GM12865 (cell line): ENCODE results near the gene ELOA.

Experiments used
- DNase-seq: peaks from one replicate; pipeline ENCODE4 v3.0.0; 2010; ENCODE audit warnings: low read depth
- H3K4me3 ChIP-seq: 2 replicates; pipeline ENCODE4 v1.5.1; 2011; ENCODE audit warnings: mild to moderate bottlenecking, low read depth, low read length, control low read depth
- TF ChIP-seq, protein P1 (sequence below): IDR thresholded peaks from 2 replicates; pipeline ENCODE4 v1.5.1; 2011; ENCODE audit warnings: low read length, control low read depth, low read depth, inconsistent platforms; ENCODE audit not compliant: insufficient read depth; ENCODE audit errors: missing control alignments

ELOA gene

DNA sequence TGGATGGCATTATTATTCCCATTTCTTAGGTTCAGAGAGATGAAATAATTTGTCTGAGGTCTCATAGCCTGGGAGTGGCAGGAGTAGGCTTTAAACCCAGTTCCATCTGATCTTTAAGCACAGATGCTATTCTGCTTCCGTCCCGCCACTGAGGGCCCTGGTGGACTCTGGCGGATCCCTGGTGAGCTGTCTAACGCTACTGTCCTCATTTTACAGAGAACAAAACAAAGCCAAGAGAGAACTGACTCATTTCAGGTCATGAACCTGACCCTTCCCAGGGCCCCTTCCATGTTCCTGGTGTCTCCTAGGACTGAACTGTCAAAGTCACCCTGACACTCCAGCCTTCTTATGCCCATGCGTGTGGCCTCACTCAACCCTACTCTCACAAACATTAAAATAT is 60.4 kb downstream of the ELOA start:
- TF ChIP-seq, protein P1, sequence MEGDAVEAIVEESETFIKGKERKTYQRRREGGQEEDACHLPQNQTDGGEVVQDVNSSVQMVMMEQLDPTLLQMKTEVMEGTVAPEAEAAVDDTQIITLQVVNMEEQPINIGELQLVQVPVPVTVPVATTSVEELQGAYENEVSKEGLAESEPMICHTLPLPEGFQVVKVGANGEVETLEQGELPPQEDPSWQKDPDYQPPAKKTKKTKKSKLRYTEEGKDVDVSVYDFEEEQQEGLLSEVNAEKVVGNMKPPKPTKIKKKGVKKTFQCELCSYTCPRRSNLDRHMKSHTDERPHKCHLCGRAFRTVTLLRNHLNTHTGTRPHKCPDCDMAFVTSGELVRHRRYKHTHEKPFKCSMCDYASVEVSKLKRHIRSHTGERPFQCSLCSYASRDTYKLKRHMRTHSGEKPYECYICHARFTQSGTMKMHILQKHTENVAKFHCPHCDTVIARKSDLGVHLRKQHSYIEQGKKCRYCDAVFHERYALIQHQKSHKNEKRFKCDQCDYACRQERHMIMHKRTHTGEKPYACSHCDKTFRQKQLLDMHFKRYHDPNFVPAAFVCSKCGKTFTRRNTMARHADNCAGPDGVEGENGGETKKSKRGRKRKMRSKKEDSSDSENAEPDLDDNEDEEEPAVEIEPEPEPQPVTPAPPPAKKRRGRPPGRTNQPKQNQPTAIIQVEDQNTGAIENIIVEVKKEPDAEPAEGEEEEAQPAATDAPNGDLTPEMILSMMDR: no peak

DNA sequence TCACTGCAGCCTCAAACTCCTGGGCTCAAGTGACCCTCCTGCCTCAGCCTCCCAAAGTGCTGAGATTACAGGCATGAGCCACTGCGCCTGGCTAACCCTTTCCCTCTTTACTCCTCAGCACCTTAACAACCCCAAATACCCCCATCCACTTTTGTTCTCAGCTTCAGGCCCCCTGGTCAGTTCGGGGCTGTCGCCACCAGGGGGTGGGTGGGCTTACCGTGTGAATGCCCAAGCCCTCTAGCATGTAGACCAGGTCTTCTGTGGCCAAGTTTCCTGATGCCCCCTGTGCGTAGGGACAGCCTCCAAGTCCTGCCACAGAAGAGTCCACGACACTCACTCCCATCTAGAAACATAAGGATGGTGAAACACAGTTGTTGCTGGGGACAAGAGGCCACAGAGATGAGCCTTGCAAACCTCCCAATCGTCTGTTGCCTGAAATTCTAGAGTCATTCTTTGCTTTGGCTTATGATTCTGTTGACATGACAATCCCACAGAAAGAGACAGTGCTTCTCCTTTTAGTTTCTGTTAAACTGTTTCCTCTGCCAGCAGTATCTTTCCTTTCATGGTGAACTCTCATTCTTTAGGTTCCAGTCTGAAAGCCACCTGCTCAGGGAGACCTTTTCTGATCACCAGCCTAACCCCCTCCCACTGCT is 61.0 kb downstream of the ELOA start:
- H3K4me3 ChIP-seq: no peak overlapping the region
- DNase-seq: no peak
- TF ChIP-seq, protein P1: peak; percentile 34

More for the DNA sequence above, 60.4 kb downstream of the ELOA start:
- DNase-seq: no peak
- no peak overlapping the region for H3K4me3 ChIP-seq

DNA sequence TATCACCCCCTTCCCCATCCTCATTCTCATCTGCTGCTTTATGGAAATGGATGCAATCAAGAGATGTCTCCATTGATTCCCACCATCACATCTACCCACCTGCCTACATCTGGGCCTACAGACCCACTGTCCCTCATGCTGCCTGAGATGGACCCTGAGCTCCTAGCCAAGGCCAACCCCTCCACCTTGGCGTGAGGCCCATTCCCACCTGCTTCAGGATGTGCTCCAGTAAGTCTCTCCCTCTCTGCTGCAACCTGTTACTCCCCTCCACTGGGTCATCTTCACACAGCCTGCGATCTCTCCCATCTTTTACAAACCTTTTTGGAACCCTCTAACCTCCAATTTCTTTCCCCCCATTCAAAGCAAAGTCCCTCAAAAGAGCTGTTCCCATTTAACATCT is 61.8 kb downstream of the ELOA start:
- H3K4me3 ChIP-seq: no peak overlapping the region
- TF ChIP-seq, protein P1: no peak
- DNase-seq: no peak

DNA sequence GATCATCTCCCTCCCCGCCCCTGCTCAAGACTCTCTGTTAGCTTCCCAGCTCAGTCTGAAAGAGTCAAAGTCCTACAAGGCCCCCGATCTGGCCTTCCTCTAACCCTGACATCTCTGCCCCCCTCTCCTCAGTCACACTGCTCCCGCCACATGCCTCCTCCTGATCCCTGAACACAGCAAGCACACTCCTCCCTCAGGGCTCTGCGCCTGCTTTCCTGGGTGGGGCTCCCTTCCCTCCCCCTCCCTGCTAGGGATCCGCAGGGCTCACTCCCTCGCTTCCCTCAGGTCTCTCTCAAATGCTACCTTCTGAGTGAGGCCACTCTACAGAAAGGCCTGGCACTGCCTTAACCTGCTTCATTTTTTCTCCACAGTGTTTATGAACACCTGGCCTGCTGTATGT is 63.0 kb downstream of the ELOA start:
- TF ChIP-seq, protein P1: no peak
- H3K4me3 ChIP-seq: no peak overlapping the region
- DNase-seq: no peak

DNA sequence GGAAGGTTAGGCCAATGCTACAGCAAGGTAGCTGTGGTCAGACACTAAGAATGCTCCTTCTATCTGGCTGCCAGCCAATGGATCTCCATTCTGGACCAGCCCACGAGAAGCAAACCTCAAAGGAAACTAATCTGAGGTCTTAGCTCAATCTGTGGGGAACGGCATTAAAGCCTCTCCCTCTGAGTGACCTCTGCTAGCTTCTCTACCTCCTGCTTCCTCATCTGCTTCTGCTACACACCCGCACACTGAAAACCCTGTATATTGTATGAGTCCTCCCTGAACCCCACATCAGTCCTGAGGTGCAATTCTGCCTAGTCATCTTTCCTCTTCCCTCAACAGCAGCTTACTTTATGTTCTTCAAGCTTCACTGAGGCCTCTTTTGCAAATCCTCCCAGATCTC is 64.2 kb downstream of the ELOA start:
- TF ChIP-seq, protein P1: no peak
- no peak for DNase-seq
- H3K4me3 ChIP-seq: no peak overlapping the region

DNA sequence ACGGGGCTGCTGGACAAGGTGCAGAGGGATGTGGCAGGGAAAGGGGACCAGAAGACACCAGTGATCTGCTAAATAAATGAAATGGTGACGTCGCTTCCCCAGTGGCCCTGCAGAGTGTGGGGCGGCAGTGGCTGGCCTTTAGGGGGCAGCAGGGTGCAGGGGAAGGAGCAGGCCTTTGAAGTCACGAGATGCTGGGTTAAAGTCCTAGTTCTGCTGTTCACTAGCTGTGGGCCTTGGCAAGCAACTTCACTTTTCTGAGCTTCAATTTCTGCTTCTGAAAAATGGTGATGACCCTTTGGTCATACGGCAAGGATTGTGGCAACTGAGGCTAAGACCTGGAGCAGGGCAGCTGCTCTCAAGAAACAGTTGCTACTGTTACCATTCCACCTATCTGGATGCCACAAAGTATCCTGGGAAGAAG is 66.5 kb downstream of the ELOA start:
- peak; percentile 90 for DNase-seq

More for the DNA sequence above, 66.5 kb downstream of the ELOA start:
- no peak overlapping the region for H3K4me3 ChIP-seq
- TF ChIP-seq, protein P1: peak; percentile 94
